MM.1S (cell line): ENCODE measurements around the gene DRP2.

Experiments
- DNase-seq: peaks from one replicate; pipeline ENCODE4 v3.0.0-alpha.2; 2015
- H2AFZ ChIP-seq: fragments of 300-600 bp; sonication (generic); 2 replicates; pipeline ENCODE4 v1.6.0; 2016; ENCODE audit warnings: antibody characterized with exemption, low read length
- H3F3A ChIP-seq: fragments of 300-600 bp; sonication (generic); 2 replicates; pipeline ENCODE4 v1.6.1; 2016; ENCODE audit warnings: mild to moderate bottlenecking, antibody characterized with exemption, low read length, moderate library complexity, mixed read lengths; ENCODE audit not compliant: insufficient read depth
- H3K27ac ChIP-seq: fragments of 300-600 bp; sonication (generic); 2 replicates; pipeline ENCODE4 v1.5.1; 2016; ENCODE audit warnings: mild to moderate bottlenecking, low read length
- H3K27me3 ChIP-seq: fragments of 300-600 bp; sonication (generic); replicated peaks from 2 replicates; pipeline ENCODE4 v1.6.0; 2016; ENCODE audit warnings: low read length; ENCODE audit not compliant: insufficient read depth
- H3K36me3 ChIP-seq: fragments of 300-600 bp; sonication (generic); replicated peaks from 2 replicates; pipeline ENCODE4 v1.6.1; 2016; ENCODE audit warnings: mild to moderate bottlenecking, low read length, mixed read lengths; ENCODE audit not compliant: insufficient read depth
- H3K4me1 ChIP-seq: fragments of 300-600 bp; sonication (generic); 2 replicates; pipeline ENCODE4 v1.6.1; 2016; ENCODE audit warnings: low read length, mixed read lengths
- H3K4me2 ChIP-seq: fragments of 300-600 bp; sonication (generic); 2 replicates; pipeline ENCODE4 v1.6.0; 2016; ENCODE audit warnings: low read depth, low read length
- H3K4me3 ChIP-seq: fragments of 300-600 bp; sonication (generic); 2 replicates; pipeline ENCODE4 v1.5.1; 2016; ENCODE audit warnings: low read length, mixed read lengths
- H3K79me2 ChIP-seq: fragments of 300-600 bp; sonication (generic); 2 replicates; pipeline ENCODE4 v1.6.1; 2016; ENCODE audit warnings: mixed run types, low read length, mixed read lengths
- H3K9ac ChIP-seq: fragments of 300-600 bp; sonication (generic); 2 replicates; pipeline ENCODE4 v1.6.1; 2016; ENCODE audit warnings: low read length, mixed read lengths
- H3K9me2 ChIP-seq: fragments of 300-600 bp; sonication (generic); replicated peaks from 2 replicates; pipeline ENCODE4 v1.6.1; 2016; ENCODE audit warnings: mild to moderate bottlenecking, low read length, mixed read lengths; ENCODE audit not compliant: insufficient read depth
- H3K9me3 ChIP-seq: fragments of 300-600 bp; sonication (generic); replicated peaks from 2 replicates; pipeline ENCODE4 v1.6.1; 2016; ENCODE audit warnings: mild to moderate bottlenecking, low read length, mixed read lengths; ENCODE audit not compliant: insufficient read depth
- H4K20me1 ChIP-seq: fragments of 300-600 bp; sonication (generic); 2 replicates; pipeline ENCODE4 v1.6.1; 2016; ENCODE audit warnings: mild to moderate bottlenecking, low read length, moderate library complexity, mixed read lengths; ENCODE audit not compliant: insufficient read depth
- EZH2 ChIP-seq: fragments of 300-600 bp; sonication (generic); optimal IDR thresholded peaks from 2 replicates; pipeline ENCODE3; 2017; ENCODE audit warnings: low read depth, mild to moderate bottlenecking, antibody characterized with exemption, low read length, mixed read lengths
- EZH2phosphoT487 ChIP-seq: fragments of 300-600 bp; sonication (generic); IDR thresholded peaks from 2 replicates; pipeline ENCODE4 v1.6.1; 2018; ENCODE audit warnings: antibody characterized with exemption, low read length
- TF ChIP-seq, protein P1 (sequence below): fragments of 300-600 bp; sonication (generic); IDR thresholded peaks from 2 replicates; pipeline ENCODE4 v1.5.1; 2016; ENCODE audit warnings: antibody characterized with exemption, low read length, mixed read lengths

DRP2 gene

DNA sequence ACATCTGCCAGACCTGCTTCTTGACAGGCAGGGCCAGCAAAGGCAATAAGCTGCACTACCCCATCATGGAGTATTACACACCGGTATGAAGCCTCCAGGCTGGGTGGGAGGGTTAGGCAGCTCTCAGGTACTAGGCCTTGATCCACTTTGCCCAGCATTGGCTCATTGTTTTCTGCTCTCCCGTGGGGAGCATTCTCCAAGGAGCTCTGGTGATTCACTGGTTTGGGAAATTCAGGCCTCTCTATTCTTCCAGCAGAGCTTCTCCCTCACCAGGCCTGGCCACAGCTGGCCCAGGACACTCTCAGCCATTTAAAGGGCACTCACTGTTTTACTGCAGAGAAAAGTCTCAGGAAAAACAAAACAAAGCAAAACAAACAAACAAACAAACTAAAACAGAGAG lies 33.0 kb downstream of the DRP2 start:
- H3K27ac ChIP-seq: no peak overlapping the region
- TF ChIP-seq EZH2 (no peak), EZH2phosphoT487 (no peak)
- TF ChIP-seq, protein P1, sequence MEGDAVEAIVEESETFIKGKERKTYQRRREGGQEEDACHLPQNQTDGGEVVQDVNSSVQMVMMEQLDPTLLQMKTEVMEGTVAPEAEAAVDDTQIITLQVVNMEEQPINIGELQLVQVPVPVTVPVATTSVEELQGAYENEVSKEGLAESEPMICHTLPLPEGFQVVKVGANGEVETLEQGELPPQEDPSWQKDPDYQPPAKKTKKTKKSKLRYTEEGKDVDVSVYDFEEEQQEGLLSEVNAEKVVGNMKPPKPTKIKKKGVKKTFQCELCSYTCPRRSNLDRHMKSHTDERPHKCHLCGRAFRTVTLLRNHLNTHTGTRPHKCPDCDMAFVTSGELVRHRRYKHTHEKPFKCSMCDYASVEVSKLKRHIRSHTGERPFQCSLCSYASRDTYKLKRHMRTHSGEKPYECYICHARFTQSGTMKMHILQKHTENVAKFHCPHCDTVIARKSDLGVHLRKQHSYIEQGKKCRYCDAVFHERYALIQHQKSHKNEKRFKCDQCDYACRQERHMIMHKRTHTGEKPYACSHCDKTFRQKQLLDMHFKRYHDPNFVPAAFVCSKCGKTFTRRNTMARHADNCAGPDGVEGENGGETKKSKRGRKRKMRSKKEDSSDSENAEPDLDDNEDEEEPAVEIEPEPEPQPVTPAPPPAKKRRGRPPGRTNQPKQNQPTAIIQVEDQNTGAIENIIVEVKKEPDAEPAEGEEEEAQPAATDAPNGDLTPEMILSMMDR: no peak
- H3K79me2 ChIP-seq: no peaks in the 10 kb centered on the region
- no peaks in the 10 kb centered on the region for H3K36me3 ChIP-seq
- no peaks in the 10 kb centered on the region for H3K9me3 ChIP-seq
- DNase-seq: no peak
- no peak overlapping the region for H3K4me2 ChIP-seq
- no peak overlapping the region for H3K4me3 ChIP-seq
- H3F3A ChIP-seq: no peaks in the 10 kb centered on the region
- no peaks in the 10 kb centered on the region for H3K9me2 ChIP-seq
- no peaks in the 10 kb centered on the region for H3K27me3 ChIP-seq
- H4K20me1 ChIP-seq: no peaks in the 10 kb centered on the region
- H3K4me1 ChIP-seq: no peaks in the 10 kb centered on the region
- H3K9ac ChIP-seq: no peak overlapping the region
- H2AFZ ChIP-seq: no peak overlapping the region

DNA sequence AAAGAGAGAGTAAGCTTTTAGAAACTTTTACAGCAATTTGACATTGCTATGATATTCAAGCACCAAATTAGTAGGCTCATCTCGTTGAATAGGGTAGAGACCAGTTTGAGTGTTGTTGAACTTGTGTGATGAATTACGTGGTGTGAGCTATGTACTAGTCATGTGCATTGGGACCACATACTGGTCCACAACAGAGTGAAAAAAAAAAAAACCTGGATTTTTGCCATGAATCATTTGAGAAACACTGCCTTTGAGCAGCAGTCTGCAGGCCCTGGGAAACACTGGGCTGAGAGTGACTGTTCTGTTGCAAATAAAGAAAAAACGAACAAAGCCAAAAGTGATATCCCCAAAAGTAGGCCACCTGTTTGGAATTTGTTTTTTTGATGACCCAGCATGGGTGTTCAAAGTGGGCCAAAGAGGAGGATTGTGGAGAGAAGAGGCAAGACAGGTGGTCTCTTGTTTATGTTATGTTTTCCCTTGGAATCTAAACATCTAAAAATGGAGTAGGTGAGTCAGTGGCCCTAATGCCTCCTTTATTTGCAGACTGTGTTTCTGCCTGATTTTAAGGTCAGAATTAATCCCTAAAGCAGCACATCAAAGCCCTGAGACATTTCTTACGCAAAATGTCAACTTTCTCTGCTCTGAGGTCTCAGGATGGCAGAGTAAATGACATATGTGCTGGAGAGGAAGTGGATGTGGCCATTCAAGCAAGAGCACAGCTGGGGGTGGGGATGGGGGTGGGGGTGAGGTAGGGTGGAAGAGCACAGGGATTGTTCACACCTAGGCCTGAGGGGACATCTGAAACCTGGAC lies 38.1 kb downstream of the DRP2 start:
- no peak overlapping the region for H3K27ac ChIP-seq
- no peak overlapping the region for H3K4me3 ChIP-seq
- no peaks in the 10 kb centered on the region for H3K36me3 ChIP-seq
- no peaks in the 10 kb centered on the region for H3K27me3 ChIP-seq
- no peaks in the 10 kb centered on the region for H3F3A ChIP-seq
- DNase-seq: no peak
- no peaks in the 10 kb centered on the region for H3K9me3 ChIP-seq
- TF ChIP-seq EZH2: no peak
- no peak for TF ChIP-seq EZH2phosphoT487
- TF ChIP-seq, protein P1: no peak
- H3K4me2 ChIP-seq: no peak overlapping the region
- H3K79me2 ChIP-seq: no peaks in the 10 kb centered on the region
- H4K20me1 ChIP-seq: no peaks in the 10 kb centered on the region
- H3K4me1 ChIP-seq: no peaks in the 10 kb centered on the region
- no peak overlapping the region for H2AFZ ChIP-seq
- H3K9ac ChIP-seq: no peak overlapping the region
- no peaks in the 10 kb centered on the region for H3K9me2 ChIP-seq

DNA sequence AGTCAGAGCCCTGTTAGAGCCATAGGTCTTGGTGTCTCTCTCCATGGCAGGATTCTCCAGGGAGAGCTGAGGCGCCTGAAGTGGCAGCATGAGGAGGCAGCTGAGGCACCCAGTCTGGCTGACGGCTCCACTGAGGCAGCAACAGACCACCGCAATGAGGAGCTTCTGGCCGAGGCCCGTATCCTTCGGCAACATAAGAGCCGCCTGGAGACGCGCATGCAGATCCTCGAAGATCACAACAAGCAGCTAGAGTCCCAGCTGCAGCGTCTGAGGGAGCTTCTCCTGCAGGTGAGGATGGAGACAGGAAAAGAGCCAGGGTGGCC lies 38.6 kb downstream of the DRP2 start:
- H3K4me3 ChIP-seq: no peak overlapping the region
- no peak overlapping the region for H3K4me2 ChIP-seq
- DNase-seq: no peak
- no peak overlapping the region for H3K9ac ChIP-seq
- no peaks in the 10 kb centered on the region for H4K20me1 ChIP-seq
- H2AFZ ChIP-seq: no peak overlapping the region
- no peaks in the 10 kb centered on the region for H3K79me2 ChIP-seq
- TF ChIP-seq EZH2phosphoT487: no peak
- TF ChIP-seq, protein P1: no peak
- TF ChIP-seq EZH2: no peak
- H3K4me1 ChIP-seq: no peaks in the 10 kb centered on the region
- no peaks in the 10 kb centered on the region for H3K27me3 ChIP-seq
- H3K27ac ChIP-seq: no peak overlapping the region
- H3K9me2 ChIP-seq: no peaks in the 10 kb centered on the region
- no peaks in the 10 kb centered on the region for H3K9me3 ChIP-seq
- H3K36me3 ChIP-seq: no peaks in the 10 kb centered on the region
- H3F3A ChIP-seq: no peaks in the 10 kb centered on the region
